Kidney tubule cell (primary cell): Measurements from ENCODE around the gene NSG1.
A peak's percentile ranks its signal among the peaks of the same experiment; 100 is the strongest.
"Not testable (repeated sequence)": the region's sequence is repeated elsewhere in the genome, so short reads cannot be mapped to it uniquely, and the experiment has no call there.

Source experiments
- DNase-seq: peaks from one replicate; pipeline ENCODE4 v3.0.0-alpha.2; 2018; ENCODE audit warnings: low spot score

The NSG1 gene

DNA sequence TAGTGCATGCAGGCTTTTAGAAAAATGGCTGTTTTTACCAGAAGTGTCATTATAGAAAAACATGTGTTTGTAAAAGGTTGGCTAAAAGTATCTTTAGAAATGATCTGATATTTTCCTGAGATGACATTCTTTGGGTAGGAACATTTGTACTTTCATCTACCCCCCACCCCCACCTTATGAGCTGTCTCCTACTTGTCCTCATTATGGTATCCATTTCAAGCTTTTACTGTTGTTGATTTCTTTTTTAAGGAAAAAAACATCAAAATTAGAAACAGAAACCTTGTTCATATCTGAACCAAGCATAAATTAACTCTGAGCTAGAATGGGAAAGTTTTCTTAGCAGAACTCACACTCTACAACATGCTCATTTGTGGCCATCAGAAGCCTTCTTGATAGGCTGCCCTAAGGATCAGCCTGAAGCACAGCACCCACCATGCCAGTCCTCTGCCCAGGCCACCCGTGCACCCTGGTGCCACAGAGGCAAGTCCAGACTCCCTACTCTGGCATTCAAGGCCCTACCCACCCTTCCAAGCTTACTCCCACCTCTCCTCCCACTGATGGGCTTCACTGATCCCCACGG is 49.4 kb downstream of the NSG1 start:
- no peak for DNase-seq

DNA sequence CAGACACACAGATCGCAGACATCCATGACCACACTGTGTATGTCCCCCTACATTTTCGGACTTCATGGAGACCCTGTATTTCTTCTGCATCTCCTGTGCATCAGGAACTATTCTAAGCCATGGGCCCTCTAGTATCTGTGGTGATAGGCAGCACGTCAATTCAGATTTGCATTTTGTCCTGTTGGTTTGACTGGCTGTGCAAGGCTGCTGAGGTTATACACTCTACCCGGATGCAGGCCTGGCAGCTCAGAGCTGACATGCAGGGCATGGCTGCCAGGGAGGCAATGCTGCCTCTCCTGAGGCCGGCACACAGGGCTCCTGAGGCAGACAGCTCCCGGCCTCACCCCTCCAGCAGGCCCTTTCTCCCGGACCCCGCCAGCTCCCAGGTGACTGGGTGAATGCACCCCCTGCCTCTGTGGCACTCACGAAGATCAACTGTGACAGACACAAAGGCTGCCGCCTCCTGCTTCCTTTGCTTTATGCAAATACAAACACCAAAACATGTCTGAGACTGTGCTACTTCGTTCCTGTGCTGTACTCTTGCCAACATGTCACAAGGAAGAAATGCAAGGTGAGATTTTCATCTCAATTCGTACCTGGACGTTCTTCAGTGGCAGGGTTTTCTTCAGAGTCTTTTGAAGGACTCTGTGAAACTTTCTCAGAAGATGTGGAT is 51.0 kb downstream of the NSG1 start:
- no peak for DNase-seq

DNA sequence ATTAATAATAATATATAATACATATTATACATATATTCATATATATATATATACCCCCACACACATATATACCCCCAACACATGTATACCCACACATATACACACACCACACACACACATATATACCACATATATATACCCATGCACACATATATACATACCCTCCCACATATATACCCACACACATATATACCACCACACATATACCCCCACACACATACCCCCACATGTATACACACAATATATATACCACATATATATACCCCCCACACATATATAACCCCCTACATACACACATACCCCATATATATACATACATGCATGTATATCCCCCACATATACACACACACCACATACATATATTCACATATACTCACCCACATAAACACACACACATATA is 52.0 kb downstream of the NSG1 start:
- DNase-seq = no peak

DNA sequence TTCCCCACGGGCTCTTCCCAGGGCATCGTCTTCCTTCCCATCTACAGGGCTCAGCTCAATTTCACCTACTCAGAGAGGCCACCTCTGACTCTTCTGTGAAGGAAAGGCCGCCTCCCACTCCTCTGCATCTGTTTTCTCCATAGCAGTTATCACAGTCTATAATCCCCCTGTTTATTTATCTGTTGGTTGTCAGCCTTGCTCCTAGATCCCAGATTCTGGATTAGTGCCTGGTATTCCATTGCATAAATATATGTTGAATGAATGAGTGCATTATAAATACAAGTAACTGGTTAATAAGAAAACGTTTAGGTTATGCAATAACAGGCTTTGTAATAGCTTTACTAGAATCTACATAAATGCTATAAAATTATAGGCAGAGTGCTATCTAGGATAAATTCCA is 52.9 kb downstream of the NSG1 start:
- no peak for DNase-seq

DNA sequence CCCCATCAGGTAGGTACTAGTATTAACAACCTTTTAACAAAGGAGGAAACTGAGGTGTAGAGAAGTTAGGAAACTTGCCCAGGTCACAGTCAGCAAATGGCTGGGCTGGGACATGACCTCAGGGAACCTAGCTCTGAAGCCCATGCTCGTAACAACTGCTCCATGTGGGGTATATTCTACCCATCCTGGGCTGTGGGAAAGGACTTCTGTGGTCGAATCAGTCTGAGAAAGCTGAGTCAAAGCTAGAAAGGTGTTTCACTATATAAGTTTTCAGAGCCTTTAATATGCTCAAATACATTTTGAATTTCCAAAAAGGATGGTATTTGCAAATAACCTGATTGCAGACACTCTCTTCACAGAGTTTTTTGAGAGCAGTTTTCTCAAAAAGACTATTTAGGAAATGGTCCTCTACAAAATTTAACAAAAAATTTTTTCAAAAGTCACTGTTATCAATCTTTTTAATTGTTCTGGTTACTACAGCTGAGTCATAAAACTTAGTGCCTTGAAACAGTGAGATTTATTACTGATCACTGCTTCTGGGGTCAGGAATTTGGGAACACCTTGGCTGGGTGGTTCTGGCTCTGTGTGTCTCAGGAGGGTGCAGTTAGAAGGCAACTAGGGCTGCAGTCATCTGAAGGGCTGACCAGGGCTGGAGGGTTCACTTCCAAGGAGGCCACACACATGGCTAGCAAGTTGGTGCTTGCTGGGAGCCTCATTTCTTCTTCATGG is 53.6 kb downstream of the NSG1 start:
- no peak for DNase-seq

DNA sequence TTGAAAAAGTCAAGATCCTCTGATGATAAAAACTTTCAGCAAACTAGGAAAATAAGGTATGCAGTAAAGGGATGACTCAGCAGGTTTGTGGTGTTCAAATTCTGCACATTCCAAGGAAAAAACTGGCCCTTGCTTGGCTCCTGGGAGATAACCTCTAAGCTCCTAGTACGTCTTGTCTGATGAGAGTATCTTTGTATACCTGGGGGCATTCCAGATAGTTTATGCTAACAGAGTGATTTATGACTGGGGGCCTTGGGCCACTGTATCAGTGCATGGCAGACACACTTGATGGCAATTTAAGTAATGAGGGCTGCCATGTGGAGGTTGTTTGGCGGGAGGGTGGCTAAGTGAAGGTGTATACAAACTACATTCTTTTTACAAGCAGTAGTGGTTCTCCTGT is 56.9 kb downstream of the NSG1 start:
- DNase-seq = peak; percentile 58

DNA sequence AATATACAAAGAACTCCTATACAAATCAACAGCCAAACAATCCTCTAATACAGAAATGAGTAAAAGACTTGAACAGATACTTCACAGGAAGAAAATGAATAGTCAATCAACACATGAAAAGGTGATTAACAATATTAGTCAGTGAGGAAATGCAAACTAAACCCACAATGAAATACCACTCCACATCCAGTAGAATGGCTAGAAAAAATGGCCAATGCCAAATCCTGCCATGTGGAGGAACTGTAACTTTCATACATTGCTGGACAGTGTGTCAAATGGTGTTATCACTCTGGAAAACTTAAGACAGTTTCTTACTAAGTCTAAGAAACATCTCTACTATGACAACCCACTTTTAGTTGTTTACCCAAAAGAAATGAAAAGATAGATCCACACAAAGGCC is 59.5 kb downstream of the NSG1 start:
- DNase-seq = peak; percentile 13

DNA sequence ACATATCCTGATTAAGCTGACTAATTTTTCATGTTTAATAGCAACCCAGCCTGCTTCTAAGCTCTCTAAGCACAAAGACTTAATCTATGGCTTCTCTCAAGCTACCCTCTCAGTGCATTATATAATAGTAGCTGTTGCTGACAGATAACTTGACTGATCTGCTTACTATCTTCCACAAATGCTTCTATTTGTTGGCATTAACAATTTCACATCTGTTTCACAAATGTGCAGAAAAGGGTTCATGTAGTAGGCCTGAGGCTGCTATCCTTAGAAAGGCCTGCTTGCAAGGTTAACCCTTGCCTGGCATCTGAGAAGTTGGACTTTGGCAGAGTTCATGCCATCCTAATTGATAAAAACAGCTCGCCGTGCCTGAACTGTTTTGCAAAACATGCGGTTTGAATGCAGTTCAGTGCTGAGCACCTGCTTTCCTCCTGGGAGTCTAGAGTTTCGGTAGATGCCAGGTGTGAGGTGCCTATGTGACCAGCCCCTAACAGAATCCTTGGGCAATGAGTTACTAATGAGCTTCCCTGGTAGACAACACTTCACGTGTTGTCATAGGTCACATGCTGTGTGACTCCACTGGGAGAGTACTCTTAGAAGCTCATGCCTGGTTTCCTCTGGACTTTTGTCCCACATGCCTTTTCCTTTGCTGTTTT is 68.4 kb downstream of the NSG1 start:
- DNase-seq = peak; percentile 72

DNA sequence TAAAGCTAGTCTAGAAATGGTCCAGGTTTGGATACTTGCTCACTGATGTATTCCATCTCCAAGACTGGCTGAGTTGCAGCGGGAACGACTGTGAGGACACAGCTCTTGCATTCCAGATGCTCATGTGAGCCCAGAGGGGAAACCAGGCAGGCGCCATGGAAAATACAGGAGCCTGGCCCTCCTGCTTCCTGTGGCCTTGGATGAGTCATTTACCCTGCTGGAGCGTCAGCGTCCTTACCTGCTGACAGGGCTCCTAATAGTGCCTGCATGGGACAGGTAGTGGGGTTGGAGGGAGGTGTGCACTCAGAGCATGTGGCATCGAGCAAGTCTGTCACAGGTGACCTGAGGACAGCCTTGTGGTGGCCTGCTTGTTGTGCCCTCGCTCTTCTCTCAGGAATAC is 69.4 kb downstream of the NSG1 start:
- peak; percentile 86 for DNase-seq

DNA sequence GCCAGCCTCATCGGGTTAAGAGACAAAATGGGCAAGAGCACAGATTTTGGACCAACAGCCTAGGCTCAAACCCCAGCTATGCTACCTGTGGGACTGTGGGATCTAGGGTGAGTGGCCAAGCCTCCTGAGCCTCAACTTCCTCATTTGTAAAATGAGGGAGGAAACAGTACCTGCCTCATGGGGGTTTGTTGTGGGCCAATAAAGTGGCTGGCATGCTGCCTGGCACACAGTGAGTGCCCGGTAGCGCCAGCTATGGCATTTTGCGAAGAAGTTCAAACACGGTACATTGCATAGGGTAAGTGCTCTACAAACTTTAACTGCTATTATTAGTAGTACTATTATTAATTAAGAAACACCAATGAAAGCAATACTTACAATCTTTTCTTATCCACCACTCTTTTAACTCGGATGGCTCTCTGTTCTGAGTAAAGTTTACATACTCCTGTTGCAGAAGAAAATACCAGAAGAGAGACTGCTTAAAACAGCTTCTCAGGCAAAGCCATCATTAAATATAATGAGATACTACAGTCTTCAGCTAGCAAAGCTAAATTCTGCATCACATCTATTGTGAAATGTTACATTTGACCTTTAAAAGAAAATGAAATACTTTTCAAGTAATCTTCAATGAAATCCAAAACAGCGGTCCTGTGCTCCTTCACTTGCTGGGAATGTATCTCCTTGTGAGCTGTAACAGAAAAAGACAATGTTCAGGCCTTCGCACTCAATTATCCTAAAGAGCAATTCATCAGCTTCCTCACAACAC is 70.1 kb downstream of the NSG1 start:
- DNase-seq = no peak

DNA sequence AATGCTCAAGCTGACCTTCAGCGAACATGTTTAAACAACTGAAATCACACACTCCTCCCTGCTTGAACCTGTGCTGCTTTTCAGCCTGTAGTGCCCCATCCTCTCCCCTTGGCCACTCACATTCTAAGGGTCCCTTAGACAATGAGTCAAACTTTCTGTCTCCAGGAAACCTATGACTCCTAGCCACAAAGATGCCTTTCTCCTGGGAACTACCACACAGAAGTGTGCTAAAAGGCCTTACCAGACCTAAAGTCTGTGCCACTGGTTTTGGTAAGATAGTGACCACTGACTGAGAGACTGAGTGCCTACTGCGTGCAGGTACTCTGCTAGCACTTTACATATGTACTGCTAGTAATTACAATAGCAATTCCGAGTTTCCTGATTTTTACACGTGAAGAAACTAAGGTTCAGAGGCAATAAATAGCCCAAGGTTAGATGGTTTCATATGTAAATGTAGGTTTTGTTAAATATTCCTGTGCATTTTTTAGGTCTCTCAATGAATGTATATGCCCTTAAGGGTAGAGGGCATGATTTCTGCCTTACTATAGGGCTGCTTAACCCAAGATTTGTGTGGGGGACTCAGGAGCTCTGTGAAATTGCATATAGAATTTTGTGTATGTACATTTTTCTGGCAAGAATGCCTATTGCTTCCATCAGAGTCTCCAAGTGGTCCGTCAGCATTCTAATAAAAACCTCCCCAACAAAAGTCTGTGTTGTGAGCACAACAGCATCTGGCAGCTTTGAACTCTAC is 71.1 kb downstream of the NSG1 start:
- peak; percentile 83 for DNase-seq

DNA sequence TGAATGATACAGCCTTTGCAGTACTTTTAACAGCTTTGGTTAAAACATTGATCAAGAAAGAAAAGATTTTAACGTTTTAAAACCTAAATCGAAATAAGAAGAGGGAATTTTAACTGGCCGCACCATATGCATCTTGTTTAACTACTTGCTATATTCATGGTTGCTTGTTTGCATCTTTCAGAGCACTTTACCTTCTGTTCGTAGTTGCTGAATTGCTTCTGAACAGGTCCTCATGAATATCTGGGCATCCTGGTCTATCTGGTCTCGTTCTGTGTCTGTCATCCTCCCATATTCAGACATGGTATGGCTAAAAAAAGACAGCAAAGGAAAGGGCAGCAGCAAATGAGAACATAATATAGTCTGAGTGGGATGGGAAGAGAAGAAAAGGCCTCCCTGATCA is 72.3 kb downstream of the NSG1 start:
- DNase-seq = no peak

DNA sequence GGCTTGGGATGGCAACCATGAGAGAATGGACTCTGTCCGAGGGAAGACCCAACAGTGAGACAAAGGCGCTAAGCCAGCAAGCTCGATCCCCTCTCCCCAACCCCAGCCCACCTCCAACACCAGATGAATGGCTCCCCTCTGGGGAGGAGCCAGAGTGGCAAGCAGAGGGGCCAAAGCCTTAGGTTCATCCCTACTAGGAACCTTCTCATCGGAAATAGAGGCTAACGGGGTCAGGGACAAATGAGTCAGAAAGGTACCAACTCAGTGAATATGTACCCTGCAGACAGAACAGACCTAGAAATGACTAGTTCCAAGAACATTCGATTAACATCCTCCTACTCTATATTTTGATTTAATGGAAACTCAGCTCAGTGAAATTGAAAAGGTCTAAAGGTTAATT is 73.9 kb downstream of the NSG1 start:
- DNase-seq = no peak

DNA sequence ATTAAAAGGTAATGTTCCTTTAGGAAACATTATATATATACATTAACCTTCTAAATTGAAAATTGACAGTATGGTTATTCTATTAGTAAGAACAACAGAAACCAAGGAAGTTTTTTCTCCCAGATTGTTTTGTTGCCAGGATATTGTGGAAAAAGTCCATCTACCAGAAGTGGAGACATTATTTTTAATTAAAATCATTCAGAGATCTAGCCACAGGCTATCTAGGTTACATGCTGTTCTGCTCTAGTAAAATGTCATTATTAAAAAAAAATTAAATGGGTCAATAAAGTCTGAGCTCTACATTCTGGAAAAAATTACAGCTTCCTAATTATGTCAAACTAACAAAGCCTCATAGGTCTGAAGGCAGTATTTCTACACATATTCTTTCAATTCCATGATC is 74.3 kb downstream of the NSG1 start:
- DNase-seq = no peak

DNA sequence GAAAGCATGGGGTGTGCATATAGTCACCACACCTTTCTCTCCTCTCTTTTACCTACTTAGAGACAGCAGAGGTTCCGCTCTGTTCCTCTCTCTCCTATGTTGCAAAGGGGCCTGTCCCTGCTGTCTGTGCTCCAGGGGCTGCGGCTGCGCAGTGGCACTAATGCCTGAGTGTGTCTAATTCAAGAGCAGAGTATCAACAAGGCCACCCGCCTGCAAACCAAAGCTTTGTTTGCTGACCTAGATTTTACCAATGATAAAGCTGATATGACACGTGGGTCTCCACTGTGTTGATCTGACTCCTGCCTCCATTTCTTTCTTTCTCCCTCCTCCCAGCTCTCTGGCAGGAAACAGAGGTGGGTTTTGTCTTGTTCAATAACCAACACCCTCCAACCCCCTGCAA is 74.9 kb downstream of the NSG1 start:
- no peak for DNase-seq

DNA sequence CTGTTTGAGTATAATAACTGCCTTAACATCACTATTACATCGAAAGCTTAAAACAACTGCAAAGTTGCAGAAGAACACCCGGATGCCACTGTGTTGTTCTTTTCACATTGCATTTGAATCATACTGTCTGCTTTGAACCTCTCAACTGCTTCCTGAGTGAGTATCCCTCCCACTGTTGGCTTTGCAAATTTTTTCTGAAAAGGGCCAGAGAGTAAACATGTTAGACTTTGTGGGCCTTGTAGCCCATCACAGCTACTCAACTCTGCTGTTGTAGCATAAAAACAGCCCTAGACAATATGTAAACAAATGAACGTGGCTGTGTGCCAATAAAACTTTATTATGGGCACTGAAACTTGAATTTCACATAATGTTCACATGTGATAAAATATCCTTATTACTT is 76.1 kb downstream of the NSG1 start:
- no peak for DNase-seq

DNA sequence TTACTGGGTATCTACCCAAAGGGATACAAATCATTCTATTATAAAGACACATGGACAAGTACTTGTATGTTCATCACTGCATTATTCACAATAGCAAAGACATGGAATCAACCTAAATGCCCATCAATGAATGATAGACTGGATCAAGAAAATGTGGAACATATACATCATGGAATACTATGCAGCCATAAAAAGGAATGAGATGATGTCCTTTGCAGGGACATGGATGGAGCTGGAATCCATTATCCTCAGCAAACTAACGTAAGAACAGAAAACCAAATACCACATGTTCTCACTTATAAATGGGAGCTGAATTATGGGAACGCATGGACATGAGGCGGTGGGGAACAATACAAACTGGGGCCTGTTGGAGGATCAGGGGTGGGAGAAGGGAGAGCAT is 78.3 kb downstream of the NSG1 start:
- not testable (repeated sequence) for DNase-seq
